ENCODE results near the gene GINS3.
"Not testable (repeated sequence)": the region's sequence is repeated elsewhere in the genome, so short reads cannot be mapped to it uniquely, and the experiment has no call there.

GRCh38 chr16:58396897-58397296 is 4.6 kb downstream of the GINS3 start:
- not testable (repeated sequence) for TF ChIP-seq CTCF (IDR thresholded peaks at IDR 0.05; ENCODE audit: insufficient read depth, low read length); REST (IDR thresholded peaks at IDR 0.05; ENCODE audit: insufficient replicate concordance, low read depth); POLR2AphosphoS5 (IDR thresholded peaks at IDR 0.05; ENCODE audit: low read depth)

Data from HL-60 (cell line).